ENCODE data around the gene IQGAP2.
"Not testable (repeated sequence)": the region's sequence is repeated elsewhere in the genome, so short reads cannot be mapped to it uniquely, and the experiment has no call there.

Gene IQGAP2

DNA sequence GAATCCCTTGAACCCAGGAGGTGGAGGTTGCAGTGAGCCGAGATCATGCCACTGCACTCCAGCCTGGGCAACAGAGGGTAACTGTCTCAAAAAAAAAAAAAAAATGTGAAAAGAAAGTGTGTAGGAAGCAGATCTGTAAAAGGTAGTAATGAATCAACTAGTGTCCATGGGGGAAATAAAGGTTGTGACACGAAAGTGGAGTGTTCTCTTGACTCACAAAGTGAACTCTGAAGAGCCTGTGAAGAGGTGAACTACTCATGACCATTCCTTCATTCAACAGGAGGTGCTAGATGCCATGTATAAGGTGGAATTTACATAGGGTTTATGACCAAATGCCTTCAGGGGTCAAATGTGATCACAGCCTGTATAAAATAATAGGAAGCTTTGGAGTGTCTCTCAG, 12.8 kb downstream of the IQGAP2 start:
- no peak for DNase-seq

DNA sequence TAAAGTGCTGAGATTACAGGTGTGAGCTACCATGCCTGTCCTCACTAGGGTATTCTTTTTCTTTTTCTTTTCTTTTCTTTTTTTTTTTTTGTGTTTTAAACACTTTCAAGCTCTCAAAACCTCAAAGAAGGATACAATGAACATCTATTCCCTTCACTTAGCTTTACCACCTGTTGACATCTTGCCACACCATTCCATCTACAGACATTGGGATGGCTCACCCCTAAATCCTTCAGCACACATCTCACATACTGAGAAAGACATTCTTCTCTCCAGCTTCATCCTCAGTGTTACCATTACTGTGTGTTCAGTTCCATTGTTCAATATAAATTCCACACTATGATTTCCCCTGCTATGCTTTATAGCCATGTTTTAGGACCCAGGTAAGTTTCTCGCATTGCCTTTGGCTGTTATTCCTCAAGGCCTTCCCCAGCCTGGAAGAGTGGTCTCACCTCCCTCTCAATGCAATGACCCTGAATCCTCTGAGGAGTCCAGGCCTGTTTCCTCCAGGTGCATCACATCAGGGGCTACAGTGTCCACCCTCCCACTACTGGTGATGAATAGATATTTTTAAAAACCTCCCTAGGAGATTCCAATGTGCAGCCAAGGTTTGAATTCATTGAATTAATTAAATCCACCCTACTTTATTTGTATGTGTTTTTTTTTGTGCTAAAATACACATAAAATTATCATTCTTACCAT, 16.7 kb downstream of the IQGAP2 start:
- DNase-seq = no peak

DNA sequence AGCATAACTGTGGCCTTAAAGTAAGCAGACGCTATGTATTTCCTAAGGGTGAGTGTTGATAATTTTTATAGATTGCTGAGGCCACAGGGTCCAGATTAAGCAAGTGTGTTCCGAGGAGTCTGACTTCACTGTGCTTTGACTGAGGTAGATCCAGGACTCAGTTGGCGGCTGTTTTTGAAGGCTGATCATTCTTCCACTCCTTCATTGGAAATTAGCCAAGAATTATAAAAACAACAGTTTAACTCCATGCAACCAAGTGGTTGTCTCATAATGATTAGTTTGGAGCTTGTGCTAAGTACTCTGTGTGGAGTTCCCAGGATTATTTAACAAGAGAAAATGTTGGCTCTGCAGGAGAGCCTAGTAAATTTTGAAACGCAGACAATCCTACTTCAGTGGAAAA, 19.1 kb downstream of the IQGAP2 start:
- DNase-seq = no peak

GRCh38 chr5:76422742-76423141, 19.7 kb downstream of the IQGAP2 start:
- DNase-seq = no peak

DNA sequence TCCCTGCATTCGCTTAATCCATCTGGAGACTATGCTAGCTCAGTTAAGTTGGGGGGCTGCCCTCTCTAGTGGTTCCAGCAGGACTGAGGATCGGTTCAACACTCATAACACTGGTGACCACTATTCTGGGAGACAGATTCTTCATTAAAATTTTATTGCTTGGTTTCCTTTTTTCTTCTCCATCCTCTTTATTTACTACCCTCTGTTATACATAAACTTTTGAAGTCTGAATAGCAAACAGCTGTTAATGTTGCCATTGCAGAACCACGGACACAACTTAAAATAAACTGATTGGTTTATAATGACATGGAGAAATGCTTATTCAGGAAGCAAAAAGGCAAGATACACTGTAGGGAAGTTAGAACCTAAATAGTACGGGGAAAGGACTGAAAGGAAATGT, 22.1 kb downstream of the IQGAP2 start:
- no peak for DNase-seq

GRCh38 chr5:76425928-76426804, 23.1 kb downstream of the IQGAP2 start:
- DNase-seq = peak; percentile 13

- DNase-seq = no peak
These were observed 24.4 kb downstream of the IQGAP2 start for GRCh38 chr5:76427206-76428140.

GRCh38 chr5:76428550-76428949, 25.5 kb downstream of the IQGAP2 start:
- not testable (repeated sequence) for DNase-seq

DNA sequence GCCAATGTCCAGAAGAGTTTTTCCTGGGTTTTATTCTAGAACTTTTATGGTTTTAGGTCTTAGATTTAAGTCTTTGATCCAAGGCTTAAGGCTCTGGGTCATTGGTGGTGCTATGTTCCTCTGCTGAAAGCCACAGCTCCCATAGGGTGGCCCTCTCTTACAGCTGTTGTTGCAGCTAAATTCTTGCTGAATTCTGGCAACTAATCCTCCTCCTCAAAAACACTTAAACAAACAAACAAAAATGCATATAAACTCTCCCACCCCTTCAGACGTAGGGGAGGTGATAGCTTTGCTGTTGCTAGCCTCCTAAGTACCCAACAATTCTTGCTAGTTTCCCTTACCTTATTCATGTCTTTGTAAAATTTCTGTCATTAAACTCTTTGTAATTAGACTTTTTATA, 30.2 kb downstream of the IQGAP2 start:
- DNase-seq = no peak

- not testable (repeated sequence) for DNase-seq
These were observed 34.4 kb downstream of the IQGAP2 start for GRCh38 chr5:76437507-76437906.

DNA sequence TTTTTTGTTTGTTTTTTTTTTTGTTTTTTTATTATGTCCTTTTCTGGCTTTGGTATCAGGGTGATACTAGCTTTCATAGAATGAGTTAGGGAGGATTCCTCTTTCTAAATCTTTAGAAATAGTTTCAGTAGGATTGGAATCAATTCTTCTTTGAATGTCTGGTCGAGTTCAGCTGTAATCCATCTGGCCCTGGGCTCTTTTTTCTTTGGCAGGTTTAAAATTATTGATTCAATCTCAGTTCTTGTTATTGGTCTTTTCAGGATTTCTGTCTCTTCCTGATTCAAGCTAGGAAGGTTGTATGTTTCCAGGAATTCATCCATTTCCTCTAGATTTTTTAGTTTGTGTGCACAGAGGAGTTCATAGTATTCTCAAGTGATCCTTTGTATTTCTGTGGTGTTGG, 34.9 kb downstream of the IQGAP2 start:
- DNase-seq = no peak

DNA sequence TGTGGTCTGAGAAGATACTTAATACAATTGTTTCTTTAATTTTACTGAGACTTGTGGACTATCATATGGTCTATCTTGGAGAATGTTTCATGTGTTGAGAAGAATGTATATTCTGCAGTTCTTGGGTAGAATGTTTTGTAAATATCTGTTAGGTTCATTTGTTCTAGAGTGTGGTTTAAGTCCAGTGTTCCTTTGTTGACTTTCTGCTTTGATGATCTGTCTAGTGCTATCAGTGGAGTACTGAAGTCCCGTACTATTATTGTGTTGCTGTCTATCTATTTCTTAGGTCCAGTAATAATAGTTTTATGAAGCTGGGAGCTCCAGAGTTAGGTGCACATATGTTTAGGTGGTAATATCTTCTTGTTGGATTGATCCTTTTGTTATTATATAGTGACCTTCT, 36.1 kb downstream of the IQGAP2 start:
- DNase-seq = no peak

DNA sequence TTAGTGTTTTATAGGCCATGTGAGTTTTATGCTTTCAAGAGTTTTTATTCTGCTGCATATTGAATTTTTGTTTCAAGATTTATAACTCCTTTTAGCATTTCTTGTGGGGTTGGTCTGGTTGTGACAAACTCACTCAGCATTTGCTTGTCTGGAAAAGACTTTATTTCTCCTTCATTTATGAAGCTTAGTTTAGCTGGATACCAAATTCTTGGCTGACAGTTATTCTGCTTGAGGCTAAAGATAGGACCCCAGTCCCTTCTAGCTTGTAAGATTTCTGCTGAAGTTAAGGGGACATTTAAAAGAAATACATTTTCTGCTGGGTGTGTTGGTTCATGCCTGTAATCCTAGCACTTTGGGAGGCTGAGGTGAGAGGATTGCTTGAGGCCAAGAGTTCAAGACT, 36.8 kb downstream of the IQGAP2 start:
- DNase-seq = no peak

GRCh38 chr5:76441101-76441500, 38.0 kb downstream of the IQGAP2 start:
- DNase-seq = no peak

DNA sequence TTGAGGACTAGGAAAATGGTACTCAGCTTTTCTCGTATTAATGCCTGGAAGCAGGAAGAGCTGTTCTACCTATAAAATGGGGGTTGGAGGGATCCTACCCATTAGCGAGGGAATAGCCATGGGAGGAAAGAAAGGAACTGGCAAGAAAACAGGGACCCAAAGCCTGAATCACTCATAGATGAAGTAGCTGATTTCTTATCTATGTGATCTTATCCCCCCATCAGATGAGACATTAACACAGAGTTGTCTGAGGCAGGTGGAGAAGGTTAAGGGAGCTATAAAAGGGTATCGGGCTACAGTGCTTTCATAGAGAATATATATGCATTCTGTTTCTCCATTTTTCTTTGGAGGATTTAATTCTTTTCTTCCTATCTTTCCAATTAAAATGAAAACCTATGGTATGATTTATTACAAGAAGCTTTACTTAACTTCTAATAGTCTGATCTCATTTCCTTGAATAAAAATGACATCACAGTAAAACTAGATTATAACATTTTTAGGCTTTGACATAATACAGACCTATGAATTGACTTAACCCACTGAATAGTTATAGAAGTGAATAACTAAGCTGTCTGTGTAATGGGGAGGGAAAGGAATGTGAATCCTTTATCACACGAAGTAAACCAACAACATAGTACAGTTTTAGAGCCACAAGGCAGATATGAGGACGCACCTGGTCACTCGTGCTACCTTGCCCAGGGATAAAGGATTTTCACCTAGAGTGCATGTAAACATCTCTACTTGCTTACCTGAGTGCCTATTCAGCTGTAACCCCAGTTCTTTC, 39.0 kb downstream of the IQGAP2 start:
- DNase-seq = no peak

- DNase-seq = no peak
These were observed 40.1 kb downstream of the IQGAP2 start for GRCh38 chr5:76443066-76443800.

DNA sequence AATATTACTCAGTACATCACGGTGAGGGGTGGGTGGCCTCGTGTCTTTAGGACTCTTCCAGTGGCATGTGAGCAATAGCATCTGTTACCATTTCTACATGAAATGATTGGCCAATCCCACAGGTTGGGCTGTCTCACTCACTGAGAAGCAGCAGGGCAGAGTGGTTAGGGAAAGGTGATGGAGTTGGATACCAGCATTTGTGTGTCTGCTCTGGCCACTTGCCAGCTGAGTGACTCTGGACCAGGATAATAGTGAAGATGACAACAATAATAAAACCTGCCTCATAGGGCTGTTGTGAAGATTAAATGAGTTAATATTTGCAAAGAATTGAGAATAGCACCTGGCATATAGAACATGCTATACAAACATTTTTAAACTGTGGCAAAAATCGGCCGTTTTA, 42.0 kb downstream of the IQGAP2 start:
- no peak for DNase-seq

- DNase-seq = no peak
These were observed 42.7 kb downstream of the IQGAP2 start for GRCh38 chr5:76445830-76446229.

DNA sequence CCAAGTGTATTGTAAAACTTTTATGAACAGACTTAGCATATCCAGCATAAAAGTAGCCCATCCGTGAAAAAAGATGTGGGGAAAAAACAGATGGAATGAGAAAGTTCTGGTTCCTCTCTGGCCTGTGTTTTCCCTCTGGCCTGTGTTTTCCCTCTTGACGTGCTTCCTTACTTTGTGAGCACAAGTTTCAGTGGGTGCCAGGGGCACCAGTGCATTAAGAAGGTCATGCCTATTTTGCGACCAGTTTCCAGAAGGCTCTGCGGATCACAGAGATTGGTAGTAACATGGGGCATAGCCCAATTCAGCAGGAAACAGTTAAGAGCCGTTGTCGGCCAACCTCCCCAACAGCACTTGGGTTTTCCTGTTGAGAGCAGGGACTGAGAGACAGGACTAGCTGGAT, 43.7 kb downstream of the IQGAP2 start:
- DNase-seq = no peak

DNA sequence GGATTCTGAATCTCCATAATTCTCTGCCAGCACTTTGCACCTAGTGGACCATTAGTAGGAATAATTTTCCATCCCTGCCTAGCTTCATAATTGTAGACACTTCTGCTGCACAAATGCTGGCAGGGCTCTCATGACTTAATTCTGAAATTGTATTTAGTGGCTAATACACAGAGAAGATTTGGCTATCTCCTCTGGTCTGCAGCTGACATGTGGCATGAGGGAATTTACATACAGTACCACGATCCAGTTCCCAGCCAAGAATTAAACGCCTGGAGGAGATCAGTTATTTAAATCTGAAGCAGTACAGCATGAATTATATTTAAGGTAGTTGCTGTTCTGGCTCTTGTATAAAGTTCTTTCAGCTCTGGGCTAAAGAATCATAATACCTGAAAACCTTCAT, 46.5 kb downstream of the IQGAP2 start:
- no peak for DNase-seq

DNA sequence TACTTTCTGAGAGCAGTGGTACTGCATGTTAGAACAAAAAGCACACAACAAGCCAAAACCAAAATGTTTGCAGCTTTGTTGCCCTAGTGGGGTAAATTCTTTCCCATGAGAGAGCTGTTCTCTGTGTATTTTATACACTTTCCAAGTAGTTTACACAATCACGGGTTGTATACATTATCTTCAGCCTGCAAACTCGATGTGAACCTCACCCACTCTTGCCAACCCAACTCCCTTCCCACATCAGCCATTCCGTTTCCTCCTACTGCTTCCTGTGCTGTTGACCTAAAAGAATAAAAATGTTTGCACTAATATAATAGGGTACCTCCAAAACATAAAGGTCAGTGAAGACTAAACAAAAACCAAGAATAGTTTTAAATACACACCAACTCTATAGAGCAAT, 47.0 kb downstream of the IQGAP2 start:
- no peak for DNase-seq

Measured in fibroblast of skin of right quadriceps (primary cell).